ENCODE data around the gene LRRC8E.

- TF ChIP-seq POLR2A (IDR thresholded peaks at IDR 0.05; ENCODE audit: low read depth, low read length) (no peak), POLR2AphosphoS5 (IDR thresholded peaks at IDR 0.05; ENCODE audit: low read depth, low read length) (no peak), TAF1 (IDR thresholded peaks at IDR 0.05; ENCODE audit: low read depth, low read length) (no peak), SPI1 (IDR thresholded peaks at IDR 0.05; ENCODE audit: low read depth, low read length) (no peak)
These were observed 42.7 kb upstream of the LRRC8E start for GRCh38 chr19:7845390-7846154.
